Endodermal cell (in vitro differentiated cells): ENCODE measurements around the gene RALGPS1. TPM values are rescaled to one million over a fixed set of nuclear protein-coding genes. Genes with fewer than 3 reads are reported as not detected.

ENCODE experiments used
- DNase-seq: peaks from one replicate; pipeline ENCODE4 v3.0.0-alpha.2; 2017
- H3K27ac ChIP-seq: 2 replicates; pipeline ENCODE4 v1.5.1; 2013; ENCODE audit warnings: mild to moderate bottlenecking, low read depth, low read length, moderate library complexity
- H3K27me3 ChIP-seq: 2 replicates; pipeline ENCODE4 v1.6.1; 2013; ENCODE audit warnings: mild to moderate bottlenecking, low read length, moderate library complexity; ENCODE audit not compliant: insufficient read depth, control insufficient read depth, poor library complexity, severe bottlenecking
- H3K36me3 ChIP-seq: 2 replicates; pipeline ENCODE4 v1.7.0; 2013; ENCODE audit warnings: mild to moderate bottlenecking, low read length, moderate library complexity; ENCODE audit not compliant: control insufficient read depth, insufficient read depth
- H3K4me1 ChIP-seq: one replicate; pipeline ENCODE4 v1.7.0; 2013; ENCODE audit warnings: low read length; ENCODE audit not compliant: control insufficient read depth, insufficient read depth
- H3K4me3 ChIP-seq: 2 replicates; pipeline ENCODE4 v1.5.1; 2013; ENCODE audit warnings: mild to moderate bottlenecking, low read length, moderate library complexity
- H3K9ac ChIP-seq: 2 replicates; pipeline ENCODE4 v1.6.1; 2013; ENCODE audit warnings: mild to moderate bottlenecking, low read length, moderate library complexity; ENCODE audit not compliant: poor library complexity, severe bottlenecking; ENCODE audit errors: extremely low read depth
- H3K9me3 ChIP-seq: 2 replicates; pipeline ENCODE4 v1.6.1; 2013; ENCODE audit warnings: mild to moderate bottlenecking, low read length, moderate library complexity; ENCODE audit not compliant: control insufficient read depth
- H3K27ac Mint-ChIP-seq: 2 replicates; pipeline ENCODE4 v1.8.0; 2020; ENCODE audit warnings: mixed read lengths
- H3K27me3 Mint-ChIP-seq: 2 replicates; pipeline ENCODE4 v1.8.0; 2021; ENCODE audit warnings: mild to moderate bottlenecking, mixed read lengths; ENCODE audit not compliant: insufficient read depth
- H3K36me3 Mint-ChIP-seq: 2 replicates; pipeline ENCODE4 v1.8.0; 2020; ENCODE audit warnings: low read depth, mixed read lengths
- H3K4me1 Mint-ChIP-seq: 2 replicates; pipeline ENCODE4 v1.8.0; 2020; ENCODE audit warnings: mixed read lengths
- H3K4me3 Mint-ChIP-seq: 2 replicates; pipeline ENCODE4 v1.8.0; 2020; ENCODE audit warnings: mild to moderate bottlenecking, moderate library complexity, mixed read lengths
- H3K9me3 Mint-ChIP-seq: 2 replicates; pipeline ENCODE4 v1.8.0; 2020; ENCODE audit warnings: mild to moderate bottlenecking, mixed read lengths
- CTCF ChIP-seq: fragments of 200-600 bp; sonication (generic); conservative IDR thresholded peaks from 2 replicates; pipeline ENCODE4 v1.5.0; 2021; ENCODE audit warnings: antibody characterized with exemption, mild to moderate bottlenecking
- WGBS, 2 experiments: methylation state at CpG; one replicate each; pipeline versions ENCODE4 v1.1.5 to v1.1.7; 2013; ENCODE audit warnings: missing lambda C conversion rate in 2 of 2, mixed read lengths in 1 of 2; ENCODE audit not compliant: insufficient coverage in 1 of 2, insufficient read length in 1 of 2; 5-methylcytosine and 5-hydroxymethylcytosine counted together
- total RNA-seq, 2 donors: library from RNA; stranded (reverse); fragmentation: NEBNext Ultra II Directional in 1 of 2; extraction: Animal tissue kit (Norgen Biotek cat#: 25700) in 1 of 2; gene quantifications; 2 replicates in 1 of 2; 3 replicates in 1 of 2; pipeline ENCODE4 v1.2.1, GENCODE V29; 2021

The RALGPS1 gene
- total RNA-seq, 2 donors from 2014 or later: 23.3 to 25.0 TPM

GRCh38 chr9:126885131-126885641 is 29.4 kb upstream of the RALGPS1 start:
- Mint-ChIP-seq H3K27ac (peak overlapping the region; percentile 52), H3K9me3 (no peaks in the 10 kb centered on the region), H3K27me3 (peaks cover 4% of the 10 kb centered on the region), H3K36me3 (peaks cover 13% of the 10 kb centered on the region), H3K4me3 (no peak overlapping the region), H3K4me1 (peaks cover 38% of the 10 kb centered on the region)
- H3K4me1 ChIP-seq: peaks cover 11% of the 10 kb centered on the region
- H3K36me3 ChIP-seq: peaks cover 33% of the 10 kb centered on the region
- no peaks in the 10 kb centered on the region for H3K9me3 ChIP-seq
- H3K4me3 ChIP-seq: no peak overlapping the region
- H3K9ac ChIP-seq: no peak overlapping the region
- 84 to 94% methylated on average over 4 to 6 of the region's 6 CpGs for WGBS, 2 experiments
- TF ChIP-seq CTCF: no peak
- DNase-seq: no peak
- H3K27ac ChIP-seq: no peak overlapping the region
- H3K27me3 ChIP-seq: no peaks in the 10 kb centered on the region

- H3K4me3 ChIP-seq: no peak overlapping the region
- TF ChIP-seq CTCF: no peak
- H3K27me3 ChIP-seq: no peaks in the 10 kb centered on the region
- no peak overlapping the region for H3K9ac ChIP-seq
- H3K4me3 Mint-ChIP-seq: no peak overlapping the region
- H3K4me1 ChIP-seq: peaks cover 11% of the 10 kb centered on the region
- peaks cover 39% of the 10 kb centered on the region for H3K4me1 Mint-ChIP-seq
- peaks cover 4% of the 10 kb centered on the region for H3K27me3 Mint-ChIP-seq
- no peaks in the 10 kb centered on the region for H3K9me3 Mint-ChIP-seq
- H3K9me3 ChIP-seq: no peaks in the 10 kb centered on the region
- peaks cover 27% of the 10 kb centered on the region for H3K36me3 ChIP-seq
- H3K27ac Mint-ChIP-seq: peak overlapping the region; percentile 69
- WGBS, 2 experiments: 70 to 73% methylated on average over 14 to 23 of the region's 23 CpGs
- H3K27ac ChIP-seq: no peak overlapping the region
- H3K36me3 Mint-ChIP-seq: peaks cover 3% of the 10 kb centered on the region
- peak; percentile 78 for DNase-seq
Observed at GRCh38 chr9:126886034-126886822, 28.4 kb upstream of the RALGPS1 start.

- Histone ChIP-seq H3K27ac (no peak overlapping the region), H3K9ac (no peak overlapping the region), H3K36me3 (peaks cover 21% of the 10 kb centered on the region), H3K4me3 (no peak overlapping the region), H3K27me3 (no peaks in the 10 kb centered on the region), H3K9me3 (no peaks in the 10 kb centered on the region), H3K4me1 (peaks cover 11% of the 10 kb centered on the region)
- Mint-ChIP-seq H3K9me3 (no peaks in the 10 kb centered on the region), H3K4me1 (peaks cover 39% of the 10 kb centered on the region), H3K27me3 (peaks cover 4% of the 10 kb centered on the region), H3K36me3 (peaks cover under 1% of the 10 kb centered on the region), H3K4me3 (no peak overlapping the region), H3K27ac (peak overlapping the region; percentile 69)
- DNase-seq: no peak
- TF ChIP-seq CTCF: no peak
- 96 to 97% methylated on average over 10 of the region's 10 CpGs for WGBS, 2 experiments
Observed at GRCh38 chr9:126886897-126887296, 27.7 kb upstream of the RALGPS1 start.
